ENCODE measurements around the gene EIF1AD.
A peak's percentile ranks its signal among the peaks of the same experiment; 100 is the strongest.
"Not testable (repeated sequence)": the region's sequence is repeated elsewhere in the genome, so short reads cannot be mapped to it uniquely, and the experiment has no call there.

Gene EIF1AD

DNA sequence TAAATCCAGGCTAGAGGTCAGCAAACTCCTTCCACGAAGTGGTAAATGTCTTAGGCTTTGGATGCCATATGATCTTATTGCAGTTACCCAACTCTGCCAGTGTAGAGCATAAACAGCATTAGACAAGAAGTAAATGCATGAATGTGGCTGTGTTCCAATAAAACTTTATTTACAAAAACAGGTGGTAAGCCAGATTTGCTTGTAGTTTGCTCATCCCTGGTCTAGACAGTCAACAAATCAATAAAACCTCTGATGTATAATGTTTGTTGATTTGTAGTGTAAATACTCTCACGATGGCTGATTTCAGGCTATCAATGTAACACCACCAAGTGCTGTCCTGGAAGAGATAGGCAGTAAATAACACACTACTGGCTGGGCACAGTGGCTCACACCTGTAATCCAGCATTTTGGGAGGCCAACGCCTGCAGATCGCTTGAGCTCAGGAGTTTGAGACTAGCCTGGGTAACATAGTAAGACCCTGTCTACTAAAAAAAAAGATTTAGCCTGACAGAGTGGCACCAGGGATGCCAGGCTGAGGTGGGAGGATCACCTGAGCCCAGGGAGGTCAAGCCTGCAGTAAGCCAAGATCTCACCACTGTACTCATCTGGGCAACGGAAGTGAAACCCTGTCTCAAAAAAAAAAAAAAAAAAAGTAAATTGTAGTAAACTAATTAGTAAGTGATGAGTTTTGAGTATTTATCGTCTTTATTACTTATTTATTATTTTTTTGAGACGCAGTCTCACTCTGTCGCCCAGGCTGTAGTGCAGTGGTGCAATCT lies 31.2 kb upstream of the EIF1AD start:
- TF ChIP-seq, protein P1, sequence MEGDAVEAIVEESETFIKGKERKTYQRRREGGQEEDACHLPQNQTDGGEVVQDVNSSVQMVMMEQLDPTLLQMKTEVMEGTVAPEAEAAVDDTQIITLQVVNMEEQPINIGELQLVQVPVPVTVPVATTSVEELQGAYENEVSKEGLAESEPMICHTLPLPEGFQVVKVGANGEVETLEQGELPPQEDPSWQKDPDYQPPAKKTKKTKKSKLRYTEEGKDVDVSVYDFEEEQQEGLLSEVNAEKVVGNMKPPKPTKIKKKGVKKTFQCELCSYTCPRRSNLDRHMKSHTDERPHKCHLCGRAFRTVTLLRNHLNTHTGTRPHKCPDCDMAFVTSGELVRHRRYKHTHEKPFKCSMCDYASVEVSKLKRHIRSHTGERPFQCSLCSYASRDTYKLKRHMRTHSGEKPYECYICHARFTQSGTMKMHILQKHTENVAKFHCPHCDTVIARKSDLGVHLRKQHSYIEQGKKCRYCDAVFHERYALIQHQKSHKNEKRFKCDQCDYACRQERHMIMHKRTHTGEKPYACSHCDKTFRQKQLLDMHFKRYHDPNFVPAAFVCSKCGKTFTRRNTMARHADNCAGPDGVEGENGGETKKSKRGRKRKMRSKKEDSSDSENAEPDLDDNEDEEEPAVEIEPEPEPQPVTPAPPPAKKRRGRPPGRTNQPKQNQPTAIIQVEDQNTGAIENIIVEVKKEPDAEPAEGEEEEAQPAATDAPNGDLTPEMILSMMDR (IDR thresholded peaks at IDR 0.05): no peak
- Histone ChIP-seq H3K27ac (no peak overlapping the region), H3K27me3 (peaks cover 16% of the 10 kb centered on the region), H3K36me3 (no peaks in the 10 kb centered on the region), H3K4me3 (ENCODE audit: low read depth in 1 of 2, low read length in 1 of 2) (no peak overlapping the region), H3K4me1 (ENCODE audit: control insufficient read depth in 1 of 2, insufficient read depth in 1 of 2, low read depth in 1 of 2, low read length in 1 of 2) (no peaks in the 10 kb centered on the region), H3K9me3 (no peaks in the 10 kb centered on the region)

DNA sequence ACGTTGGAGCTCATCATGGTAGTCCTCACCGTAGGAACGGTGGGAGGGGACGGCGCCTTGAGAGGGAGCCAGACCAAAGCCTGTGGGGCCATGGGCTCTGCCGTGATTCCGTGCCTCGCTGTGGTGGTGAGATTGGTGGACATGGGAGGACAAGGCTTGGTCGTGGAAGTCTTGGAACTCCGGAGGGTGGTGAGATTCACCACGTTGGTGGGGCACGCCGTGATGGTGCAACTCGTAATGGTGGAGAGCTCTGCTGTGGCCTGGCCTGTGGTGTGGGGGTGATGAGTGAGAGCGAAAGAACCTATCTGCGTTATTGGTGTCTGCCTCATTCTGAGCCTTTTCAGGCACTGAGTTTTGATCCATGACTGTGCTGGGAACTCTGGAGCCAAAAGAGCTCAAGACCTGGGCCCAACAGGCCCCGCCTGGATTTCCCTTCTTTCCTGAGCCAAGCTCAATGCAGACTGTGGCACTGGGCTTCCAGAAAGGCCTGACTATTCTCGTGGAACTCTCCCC lies 24.1 kb upstream of the EIF1AD start, which contains the start of gene CATSPER1:
TSS of gene CATSPER1 (minus strand) at position 463 of the 513 bp plus-strand sequence. CDS start at position 363, 100 bp downstream.
- H3K27ac ChIP-seq: no peak within 1 kb of the TSS
- H3K4me3 ChIP-seq (ENCODE audit: low read depth in 1 of 2, low read length in 1 of 2): no peak within 1 kb of the TSS
- TF ChIP-seq, protein P1 (IDR thresholded peaks at IDR 0.05): no peak
- H3K4me1 ChIP-seq (ENCODE audit: control insufficient read depth in 1 of 2, insufficient read depth in 1 of 2, low read depth in 1 of 2, low read length in 1 of 2): peaks cover 6 to 18% of the 10 kb centered on the region in 2 experiments
- no peaks in the 10 kb centered on the region for H3K9me3 ChIP-seq
- no peaks in the 10 kb centered on the region for H3K36me3 ChIP-seq
- H3K27me3 ChIP-seq: peaks cover 30% of the 10 kb centered on the region

DNA sequence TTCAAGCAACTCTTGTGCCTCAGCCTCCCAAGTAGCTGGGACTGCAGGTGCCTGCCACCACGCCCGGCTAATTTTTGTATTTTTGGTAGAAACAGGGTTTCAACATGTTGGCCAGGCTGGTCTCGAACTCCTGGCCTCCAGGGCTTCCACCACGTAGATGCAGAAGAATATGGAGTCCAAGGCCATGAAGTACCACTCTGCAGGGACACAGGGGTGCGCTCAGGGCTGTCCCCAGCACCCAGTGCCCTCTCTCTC lies 21.2 kb upstream of the EIF1AD start:
- not testable (repeated sequence) for H3K9me3 ChIP-seq; H3K27ac ChIP-seq; H3K36me3 ChIP-seq; H3K4me3 ChIP-seq (ENCODE audit: low read depth in 1 of 2, low read length in 1 of 2)
- H3K27me3 ChIP-seq: peaks cover 24% of the 10 kb centered on the region
- H3K4me1 ChIP-seq (ENCODE audit: control insufficient read depth in 1 of 2, insufficient read depth in 1 of 2, low read depth in 1 of 2, low read length in 1 of 2): peaks cover 8 to 24% of the 10 kb centered on the region in 2 experiments

DNA sequence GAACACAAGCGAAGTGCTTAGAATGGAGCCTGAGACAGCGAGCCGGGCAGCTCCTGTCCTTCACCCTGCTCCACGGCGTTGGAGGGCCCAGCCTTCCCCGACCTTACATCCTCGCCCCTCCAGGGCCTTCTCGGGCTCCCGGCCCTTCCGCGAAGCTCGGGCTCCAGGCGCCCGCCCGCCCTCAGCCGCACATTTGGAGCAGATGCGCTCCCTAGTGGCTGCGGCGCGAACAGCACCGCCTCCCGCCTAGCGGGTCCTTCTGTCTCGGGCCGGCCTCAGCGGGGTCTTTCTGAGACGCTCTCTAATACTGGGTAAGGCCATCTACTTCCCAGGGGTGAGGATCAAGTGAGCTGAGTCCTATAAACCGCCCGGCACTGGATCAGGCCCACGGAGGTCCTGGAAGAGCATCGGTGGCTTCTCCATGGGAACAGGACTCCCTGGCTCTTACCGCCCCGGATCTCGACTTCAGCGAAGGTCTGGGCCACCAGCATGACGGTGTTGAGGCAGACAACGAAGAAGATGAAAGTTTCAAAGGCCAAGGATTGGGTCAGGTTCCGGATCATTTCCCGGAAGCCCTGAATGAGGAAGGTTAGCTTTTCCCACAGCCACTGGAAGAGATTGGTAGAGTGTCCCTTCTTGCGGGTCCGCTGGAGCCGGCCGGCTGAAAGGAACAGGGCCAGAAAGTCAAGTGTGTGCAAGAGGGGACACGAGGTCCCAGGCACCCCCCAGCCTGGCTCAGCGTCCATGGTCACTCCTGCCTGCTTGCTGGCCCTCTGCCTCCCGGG lies 20.6 kb upstream of the EIF1AD start:
- peak overlapping the region in 1 of 2 experiments; percentile 15 for H3K4me3 ChIP-seq (ENCODE audit: low read depth in 1 of 2, low read length in 1 of 2)
- H3K36me3 ChIP-seq: no peaks in the 10 kb centered on the region
- H3K4me1 ChIP-seq (ENCODE audit: control insufficient read depth in 1 of 2, insufficient read depth in 1 of 2, low read depth in 1 of 2, low read length in 1 of 2): peaks cover 8 to 24% of the 10 kb centered on the region in 2 experiments
- H3K27me3 ChIP-seq: peaks cover 19% of the 10 kb centered on the region
- no peak overlapping the region for H3K27ac ChIP-seq
- no peaks in the 10 kb centered on the region for H3K9me3 ChIP-seq
- TF ChIP-seq, protein P1 (IDR thresholded peaks at IDR 0.05): peak; percentile 95

DNA sequence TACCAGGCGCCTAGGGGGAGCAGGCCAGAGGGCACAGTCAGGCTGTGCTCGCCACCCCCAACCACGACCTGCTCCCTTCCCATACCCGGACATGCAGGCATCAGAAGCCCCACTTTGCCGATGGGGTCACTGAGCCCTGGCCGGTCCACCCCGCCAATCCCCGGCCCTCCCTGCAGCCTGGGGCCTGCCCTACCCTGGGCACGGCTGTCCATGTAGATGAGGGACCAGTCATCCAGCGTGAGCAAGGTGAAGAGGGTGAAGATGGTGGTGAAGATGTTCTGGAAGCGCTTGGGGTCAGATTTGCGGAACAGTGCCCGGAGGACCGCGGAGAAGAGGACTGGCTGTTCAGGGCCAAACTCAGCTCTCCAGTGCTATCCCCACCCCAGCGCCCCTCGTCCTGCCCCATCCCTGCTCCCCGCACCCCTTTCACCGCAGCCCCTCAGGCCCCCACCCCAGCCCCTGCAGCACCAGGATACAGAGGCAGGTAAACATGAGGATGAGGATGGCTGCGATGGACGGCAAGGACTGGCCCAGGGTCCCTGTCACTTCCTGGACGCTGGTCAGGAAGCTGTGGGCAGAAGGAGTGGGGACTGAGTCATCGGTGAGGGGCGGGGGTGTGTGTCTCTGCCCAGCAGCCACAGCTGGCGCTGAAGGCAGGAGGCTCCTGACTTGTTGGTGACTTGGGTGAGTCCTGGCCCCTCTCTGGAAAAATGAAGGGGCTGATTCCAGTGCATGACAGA lies 18.8 kb upstream of the EIF1AD start:
- no peak overlapping the region for H3K4me3 ChIP-seq (ENCODE audit: low read depth in 1 of 2, low read length in 1 of 2)
- peaks cover 8 to 24% of the 10 kb centered on the region in 2 experiments for H3K4me1 ChIP-seq (ENCODE audit: control insufficient read depth in 1 of 2, insufficient read depth in 1 of 2, low read depth in 1 of 2, low read length in 1 of 2)
- peak overlapping the region; percentile 29 for H3K27ac ChIP-seq
- H3K9me3 ChIP-seq: no peaks in the 10 kb centered on the region
- TF ChIP-seq, protein P1 (IDR thresholded peaks at IDR 0.05): no peak
- no peaks in the 10 kb centered on the region for H3K36me3 ChIP-seq
- peaks cover 18% of the 10 kb centered on the region for H3K27me3 ChIP-seq

Measured in neutrophil (primary cell).